ENCODE measurements around the gene HOMER1. TPM values are rescaled to one million over a fixed set of nuclear protein-coding genes. Genes with fewer than 3 reads are reported as not detected.
"Not testable (repeated sequence)": the region's sequence is repeated elsewhere in the genome, so short reads cannot be mapped to it uniquely, and the experiment has no call there.

HOMER1 gene
- total RNA-seq, 2 experiments from 2014 or later = 11.4 to 13.7 TPM

- Mint-ChIP-seq H3K9me3 (peaks cover 14% of the 10 kb centered on the region), H3K27me3 (no peaks in the 10 kb centered on the region), H3K27ac (no peak overlapping the region), H3K4me1 (ENCODE audit: low read depth) (no peaks in the 10 kb centered on the region), H3K36me3 (ENCODE audit: low read depth) (peaks cover 25% of the 10 kb centered on the region), H3K4me3 (no peak overlapping the region)
- no peak for TF ChIP-seq CTCF (IDR thresholded peaks at IDR 0.05)
- ATAC-seq = no peak
- CTCF ChIA-PET = no interaction called here
- POLR2A ChIA-PET = no interaction called here
- DNase-seq = no peak
- intact Hi-C loops (cut with micrococcal nuclease) = no loop called here
Measured at GRCh38 chr5:79386679-79387078, 127.3 kb downstream of the HOMER1 start.

GRCh38 chr5:79385126-79385525 is 128.8 kb downstream of the HOMER1 start:
- DNase-seq; H3K4me1 Mint-ChIP-seq (ENCODE audit: low read depth); POLR2A ChIA-PET; H3K27ac Mint-ChIP-seq; ATAC-seq; intact Hi-C loops (cut with micrococcal nuclease); H3K27me3 Mint-ChIP-seq; H3K4me3 Mint-ChIP-seq; CTCF ChIA-PET: not testable (repeated sequence)
- peaks cover 31% of the 10 kb centered on the region for H3K36me3 Mint-ChIP-seq (ENCODE audit: low read depth)
- H3K9me3 Mint-ChIP-seq = peaks cover 19% of the 10 kb centered on the region

GRCh38 chr5:79378510-79379186 is 135.3 kb downstream of the HOMER1 start:
- H3K4me3 Mint-ChIP-seq = no peak overlapping the region
- peaks cover 19% of the 10 kb centered on the region for H3K9me3 Mint-ChIP-seq
- DNase-seq (no peak), ATAC-seq (no peak)
- H3K36me3 Mint-ChIP-seq (ENCODE audit: low read depth) = peaks cover 33% of the 10 kb centered on the region
- H3K27me3 Mint-ChIP-seq = no peaks in the 10 kb centered on the region
- no peak overlapping the region for H3K27ac Mint-ChIP-seq
- intact Hi-C loops (cut with micrococcal nuclease) = no loop called here
- no peak for TF ChIP-seq CTCF (IDR thresholded peaks at IDR 0.05)
- ChIA-PET POLR2A (no interaction called here), CTCF (no interaction called here)
- no peaks in the 10 kb centered on the region for H3K4me1 Mint-ChIP-seq (ENCODE audit: low read depth)

GRCh38 chr5:79357398-79357797 is 156.5 kb downstream of the HOMER1 start:
- Mint-ChIP-seq H3K27me3 (peaks cover 2% of the 10 kb centered on the region), H3K36me3 (ENCODE audit: low read depth) (no peaks in the 10 kb centered on the region), H3K4me3 (no peak overlapping the region), H3K4me1 (ENCODE audit: low read depth) (no peaks in the 10 kb centered on the region), H3K27ac (no peak overlapping the region), H3K9me3 (peaks cover 2% of the 10 kb centered on the region)
- ATAC-seq (no peak), DNase-seq (no peak)
- no peak for TF ChIP-seq CTCF (IDR thresholded peaks at IDR 0.05)
- ChIA-PET CTCF (interaction anchor here (1.5 kb wide), 1 partner anchor 90 kb away, joined by 3 read pairs; no protein-coding TSS in a partner anchor), POLR2A (no interaction called here)
- intact Hi-C loops (cut with micrococcal nuclease) = no loop called here

- DNase-seq (no peak), ATAC-seq (no peak)
- CTCF ChIA-PET = no interaction called here
- peaks cover 1% of the 10 kb centered on the region for H3K36me3 Mint-ChIP-seq (ENCODE audit: low read depth)
- intact Hi-C loops (cut with micrococcal nuclease) = no loop called here
- POLR2A ChIA-PET = no interaction called here
- H3K4me1 Mint-ChIP-seq (ENCODE audit: low read depth) = no peaks in the 10 kb centered on the region
- no peak for TF ChIP-seq CTCF (IDR thresholded peaks at IDR 0.05)
- no peaks in the 10 kb centered on the region for H3K27me3 Mint-ChIP-seq
- no peak overlapping the region for H3K4me3 Mint-ChIP-seq
- H3K9me3 Mint-ChIP-seq = peaks cover 2% of the 10 kb centered on the region
- no peak overlapping the region for H3K27ac Mint-ChIP-seq
Measured at GRCh38 chr5:79349881-79350280, 164.1 kb downstream of the HOMER1 start.

All from activated CD8-positive, alpha-beta T cell treated with anti-CD3 and anti-CD28 coated beads for 36 hours (primary cell).